Spinal cord (tissue), 10 donors: ENCODE data around the gene TCF21. TPM values are rescaled to one million over a fixed set of nuclear protein-coding genes. Genes with fewer than 3 reads are reported as not detected.

Experiments
- DNase-seq, 6 donors: peaks; one replicate each; pipeline versions ENCODE4 v3.0.0 to v3.0.0-alpha.2; 2013 to 2015; ENCODE audit warnings: low spot score in 6 of 6, low read depth in 4 of 6
- H3K27ac ChIP-seq: one replicate; pipeline ENCODE4 v1.5.1; 2013; ENCODE audit warnings: low read depth, low read length, control low read depth
- H3K27me3 ChIP-seq: one replicate; pipeline ENCODE4 v1.6.1; 2013; ENCODE audit warnings: low read length; ENCODE audit not compliant: control insufficient read depth, insufficient read depth
- H3K36me3 ChIP-seq: one replicate; pipeline ENCODE4 v1.6.1; 2013; ENCODE audit warnings: low read length; ENCODE audit not compliant: control insufficient read depth, insufficient read depth
- H3K4me1 ChIP-seq: one replicate; pipeline ENCODE4 v1.6.1; 2013; ENCODE audit warnings: low read length; ENCODE audit not compliant: control insufficient read depth, insufficient read depth
- H3K4me3 ChIP-seq: one replicate; pipeline ENCODE4 v1.5.1; 2013; ENCODE audit warnings: low read depth, low read length, control low read depth
- H3K9me3 ChIP-seq: one replicate; pipeline ENCODE4 v1.6.1; 2013; ENCODE audit warnings: low read length; ENCODE audit not compliant: control insufficient read depth, insufficient read depth
- WGBS: methylation state at CpG from one replicate; pipeline ENCODE4 v1.1.5; 2013; ENCODE audit warnings: missing lambda C conversion rate; ENCODE audit not compliant: insufficient coverage; 5-methylcytosine and 5-hydroxymethylcytosine counted together
- polyA plus RNA-seq, 2 donors: library from polyadenylated mRNA; unstranded; fragments of 120-200 nt; gene quantifications; one replicate each; pipeline ENCODE4 v1.2.1, GENCODE V29; 2013; ENCODE audit not compliant: insufficient read length in 2 of 2
- total RNA-seq, 2 donors: library from RNA; depleted of rRNA in 1 of 2; stranded (reverse); fragments of 120-200 nt in 1 of 2; fragments of >200 nt in 1 of 2; gene quantifications; one replicate each; pipeline versions ENCODE4 v1.2.3 to v1.2.4, GENCODE V29; 2013 to 2014
- donor health status: healthy.

TCF21 gene
- total and polyA plus RNA-seq, 4 donors = 0.63 to 5.3 (median 0.95) TPM; not detected in 1

DNA sequence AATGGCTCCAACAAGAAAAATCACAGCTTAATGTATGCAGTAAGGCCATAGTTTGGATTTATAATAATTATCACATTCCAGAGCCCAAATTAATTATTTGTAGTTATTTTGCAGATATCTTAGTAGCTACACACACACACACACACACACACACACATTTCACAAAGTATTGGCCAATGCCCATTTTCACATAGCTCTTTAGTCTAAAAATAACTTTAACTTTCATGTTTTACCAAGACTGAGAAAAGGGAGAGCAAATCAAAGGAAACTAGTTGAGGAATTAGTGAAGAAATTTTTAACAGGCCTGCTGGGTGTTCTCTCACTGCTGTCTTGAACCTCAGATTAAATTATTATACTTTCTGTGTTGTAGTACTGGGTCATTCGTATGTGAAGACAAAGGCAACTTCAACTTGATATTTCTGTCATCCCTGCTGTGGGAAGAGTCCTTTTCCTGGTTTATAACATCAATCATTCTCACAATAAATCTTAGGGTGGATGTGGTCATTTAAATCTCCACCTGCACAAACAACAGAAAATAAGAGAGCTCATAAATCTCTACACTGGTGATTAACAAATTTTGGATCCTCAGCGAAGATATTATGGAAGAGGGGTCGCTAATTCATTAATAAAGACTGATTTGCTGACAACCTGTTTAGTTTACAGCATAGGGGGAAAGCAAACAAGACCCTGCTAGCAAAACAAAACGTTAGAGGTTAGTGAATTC is 1.6 kb upstream of the TCF21 start:
- DNase-seq = no peak
- peaks cover 72% of the 10 kb centered on the region for H3K27me3 ChIP-seq
- no peaks in the 10 kb centered on the region for H3K36me3 ChIP-seq
- WGBS = 60% methylated on average over 2 of the region's 4 CpGs
- peaks cover 20% of the 10 kb centered on the region for H3K4me1 ChIP-seq
- no peak overlapping the region for H3K27ac ChIP-seq
- H3K4me3 ChIP-seq = no peak overlapping the region
- H3K9me3 ChIP-seq = no peaks in the 10 kb centered on the region

DNA sequence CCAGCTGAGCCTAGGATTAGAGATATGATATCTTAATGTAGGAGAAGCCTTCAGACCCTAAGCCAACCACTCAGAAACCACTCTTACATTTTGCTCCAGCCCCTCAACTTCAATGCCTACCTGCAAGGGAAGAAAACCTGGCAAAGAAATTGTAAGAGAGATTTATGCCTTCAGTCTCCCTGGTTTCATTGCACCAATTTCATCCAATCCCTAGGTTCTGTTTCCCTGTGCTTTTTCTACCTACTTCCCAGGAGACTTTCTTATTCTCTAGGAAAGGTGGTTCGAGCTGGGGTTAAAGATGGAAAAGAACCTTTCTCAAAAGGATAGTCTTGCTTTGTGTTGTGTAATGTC is 1.1 kb upstream of the TCF21 start:
- H3K27me3 ChIP-seq = peaks cover 77% of the 10 kb centered on the region
- no peaks in the 10 kb centered on the region for H3K9me3 ChIP-seq
- DNase-seq = no peak
- no peaks in the 10 kb centered on the region for H3K36me3 ChIP-seq
- WGBS = no CpG with 5 or more reads among the region's 1 CpG
- no peak overlapping the region for H3K27ac ChIP-seq
- H3K4me1 ChIP-seq = peaks cover 24% of the 10 kb centered on the region
- no peak overlapping the region for H3K4me3 ChIP-seq

DNA sequence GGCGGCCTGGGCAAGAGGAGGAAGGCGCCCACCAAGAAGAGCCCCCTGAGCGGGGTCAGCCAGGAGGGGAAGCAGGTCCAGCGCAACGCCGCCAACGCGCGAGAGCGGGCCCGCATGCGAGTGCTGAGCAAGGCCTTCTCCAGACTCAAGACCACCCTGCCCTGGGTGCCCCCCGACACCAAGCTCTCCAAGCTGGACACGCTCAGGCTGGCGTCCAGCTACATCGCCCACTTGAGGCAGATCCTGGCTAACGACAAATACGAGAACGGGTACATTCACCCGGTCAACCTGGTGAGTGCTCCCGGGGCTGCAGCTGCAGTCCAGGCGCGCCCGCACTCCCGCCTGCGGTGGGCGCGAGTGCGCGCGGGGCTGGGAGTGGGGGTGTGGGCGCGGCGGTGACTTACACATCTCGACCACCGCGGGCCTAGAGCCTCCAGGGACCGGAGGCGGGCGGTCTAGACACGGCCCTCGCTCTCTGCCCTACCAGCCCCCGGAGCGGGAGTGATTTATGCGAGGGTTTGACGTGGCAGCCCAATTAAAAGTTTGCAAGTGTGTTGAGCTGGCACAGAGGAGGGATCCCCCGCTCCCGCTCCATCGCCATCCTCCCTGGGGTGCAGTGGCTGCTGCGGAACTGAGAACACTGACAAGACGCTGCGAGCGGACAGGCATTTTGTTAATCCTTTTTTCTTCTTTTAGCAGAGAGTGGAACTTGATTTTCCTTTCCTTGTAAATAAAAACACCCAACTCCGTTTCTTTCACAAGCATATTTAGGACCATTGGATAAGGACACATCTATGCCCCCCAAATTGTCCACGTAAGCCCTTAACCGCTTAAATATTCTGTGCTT is 867 bp downstream of the TCF21 start:
- WGBS = 1% methylated on average over 49 of the region's 56 CpGs
- no peak overlapping the region for H3K4me3 ChIP-seq

DNA sequence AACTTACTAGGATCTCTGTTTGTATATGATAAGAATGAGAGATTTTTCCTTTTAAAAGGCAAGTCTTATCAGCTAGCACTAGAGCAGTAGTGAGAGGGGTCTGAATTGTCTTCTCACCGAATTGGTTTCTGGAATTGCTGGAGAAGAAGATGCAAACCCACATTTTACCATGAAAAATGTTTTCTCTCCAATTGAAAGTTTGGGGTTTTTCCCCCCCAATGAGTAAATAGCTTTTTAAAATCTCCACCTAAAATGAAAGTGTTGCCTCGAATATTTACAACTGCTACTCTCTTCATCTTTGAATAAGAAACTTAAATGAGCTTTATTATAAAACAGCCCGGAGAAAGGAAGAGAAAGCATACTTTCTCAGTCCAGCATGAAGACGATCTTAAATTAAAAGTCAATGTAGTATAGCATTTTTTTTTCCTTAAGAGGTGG is 1.8 kb downstream of the TCF21 start:
- no peaks in the 10 kb centered on the region for H3K36me3 ChIP-seq
- H3K27ac ChIP-seq = no peak overlapping the region
- DNase-seq = peak in 2 of 6 donors; percentile 58 to 61
- 0% methylated on average over 1 of the region's 4 CpGs for WGBS
- no peak overlapping the region for H3K4me3 ChIP-seq
- peaks cover 95% of the 10 kb centered on the region for H3K27me3 ChIP-seq
- no peaks in the 10 kb centered on the region for H3K9me3 ChIP-seq
- peaks cover 29% of the 10 kb centered on the region for H3K4me1 ChIP-seq

More for the DNA sequence above, 867 bp downstream of the TCF21 start:
- Histone ChIP-seq H3K36me3 (no peaks in the 10 kb centered on the region), H3K27me3 (peaks cover 93% of the 10 kb centered on the region), H3K4me1 (peaks cover 26% of the 10 kb centered on the region), H3K27ac (no peak overlapping the region), H3K9me3 (no peaks in the 10 kb centered on the region)
- peak in 2 of 6 donors; percentile 29 to 36 for DNase-seq

DNA sequence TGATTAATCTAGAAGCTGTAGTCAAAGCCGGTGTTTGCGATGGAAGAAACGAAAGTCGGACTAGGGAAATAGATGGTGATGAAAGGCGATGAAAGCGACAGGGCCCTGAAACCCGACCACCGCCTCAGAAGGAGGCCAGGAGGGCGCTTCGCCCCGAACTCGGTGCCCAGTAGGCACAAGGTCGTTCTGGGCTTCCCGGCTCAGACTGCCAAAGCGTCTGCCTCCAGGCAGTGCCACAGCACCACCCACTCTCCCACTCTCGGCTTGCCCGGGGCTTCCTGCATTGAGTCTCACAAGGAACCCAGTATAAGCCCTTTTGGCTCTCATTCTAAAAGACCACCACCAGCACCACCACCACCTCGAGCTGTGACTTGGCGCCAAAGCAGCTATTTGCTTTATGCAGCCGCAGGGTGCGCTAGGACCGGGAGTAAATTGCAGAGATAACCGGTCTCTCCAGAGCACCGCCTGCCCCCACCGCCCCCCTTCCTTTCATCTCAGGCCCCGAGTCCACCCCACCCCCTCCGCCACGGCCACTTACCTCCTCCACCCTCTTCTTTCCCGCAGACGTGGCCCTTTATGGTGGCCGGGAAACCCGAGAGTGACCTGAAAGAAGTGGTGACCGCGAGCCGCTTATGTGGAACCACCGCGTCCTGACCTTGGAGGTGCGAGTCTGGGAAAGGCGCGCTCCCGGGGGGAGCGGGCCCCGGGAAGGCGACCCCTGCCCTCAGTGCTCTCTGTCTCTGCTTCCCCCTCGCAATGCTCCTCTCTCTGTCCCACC is 2.4 kb downstream of the TCF21 start:
- H3K27ac ChIP-seq = no peak overlapping the region
- peak in 1 of 6 donors; percentile 67 for DNase-seq
- H3K4me3 ChIP-seq = no peak overlapping the region
- no peaks in the 10 kb centered on the region for H3K36me3 ChIP-seq
- H3K4me1 ChIP-seq = peaks cover 34% of the 10 kb centered on the region
- under 1% methylated on average over 35 of the region's 45 CpGs for WGBS
- peaks cover 95% of the 10 kb centered on the region for H3K27me3 ChIP-seq
- no peaks in the 10 kb centered on the region for H3K9me3 ChIP-seq

DNA sequence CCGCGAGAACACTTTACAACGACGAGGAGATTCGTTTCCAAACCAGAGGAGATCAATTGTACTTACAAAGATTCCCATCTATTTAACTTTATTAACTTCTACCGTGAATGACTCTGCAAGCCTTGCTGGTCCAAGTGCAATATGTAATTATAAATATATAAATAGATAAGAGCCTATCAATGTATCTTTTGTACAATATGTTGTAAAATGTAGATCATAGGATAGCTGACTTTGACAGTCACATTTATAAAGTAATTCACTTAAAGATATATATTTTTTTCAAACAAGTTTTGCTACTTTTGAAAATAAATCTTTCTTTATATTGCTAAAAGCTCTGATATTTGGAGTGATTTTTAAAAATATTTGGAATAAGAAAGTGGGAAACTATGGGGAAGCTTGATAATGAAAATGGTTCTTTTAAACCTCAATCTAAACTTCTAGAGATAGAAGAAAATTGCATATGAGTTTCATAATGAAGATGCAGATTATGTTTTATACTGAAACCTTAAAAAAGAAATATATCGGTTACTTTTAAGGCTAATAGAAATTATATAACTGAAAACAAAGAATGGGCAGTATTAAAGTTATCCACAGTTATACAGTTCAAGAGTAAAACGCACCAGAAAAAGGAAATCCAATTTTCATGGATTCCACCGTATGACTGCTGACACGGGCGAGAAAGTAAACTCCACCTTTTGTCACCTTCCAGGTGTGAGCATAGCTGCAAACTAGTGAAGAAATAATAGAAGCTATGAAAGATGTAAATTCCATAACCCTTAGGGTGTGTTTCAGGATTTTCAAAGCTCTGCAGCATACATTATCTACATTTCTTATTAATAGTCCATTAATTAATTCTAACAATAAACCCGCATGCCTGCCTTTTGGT is 3.3 kb downstream of the TCF21 start:
- 3% methylated on average over 6 of the region's 12 CpGs for WGBS
- no peaks in the 10 kb centered on the region for H3K9me3 ChIP-seq
- H3K4me3 ChIP-seq = no peak overlapping the region
- H3K27me3 ChIP-seq = peaks cover 98% of the 10 kb centered on the region
- no peaks in the 10 kb centered on the region for H3K36me3 ChIP-seq
- DNase-seq = peak in 2 of 6 donors; percentile 40 to 50
- H3K4me1 ChIP-seq = peaks cover 34% of the 10 kb centered on the region
- H3K27ac ChIP-seq = no peak overlapping the region

DNA sequence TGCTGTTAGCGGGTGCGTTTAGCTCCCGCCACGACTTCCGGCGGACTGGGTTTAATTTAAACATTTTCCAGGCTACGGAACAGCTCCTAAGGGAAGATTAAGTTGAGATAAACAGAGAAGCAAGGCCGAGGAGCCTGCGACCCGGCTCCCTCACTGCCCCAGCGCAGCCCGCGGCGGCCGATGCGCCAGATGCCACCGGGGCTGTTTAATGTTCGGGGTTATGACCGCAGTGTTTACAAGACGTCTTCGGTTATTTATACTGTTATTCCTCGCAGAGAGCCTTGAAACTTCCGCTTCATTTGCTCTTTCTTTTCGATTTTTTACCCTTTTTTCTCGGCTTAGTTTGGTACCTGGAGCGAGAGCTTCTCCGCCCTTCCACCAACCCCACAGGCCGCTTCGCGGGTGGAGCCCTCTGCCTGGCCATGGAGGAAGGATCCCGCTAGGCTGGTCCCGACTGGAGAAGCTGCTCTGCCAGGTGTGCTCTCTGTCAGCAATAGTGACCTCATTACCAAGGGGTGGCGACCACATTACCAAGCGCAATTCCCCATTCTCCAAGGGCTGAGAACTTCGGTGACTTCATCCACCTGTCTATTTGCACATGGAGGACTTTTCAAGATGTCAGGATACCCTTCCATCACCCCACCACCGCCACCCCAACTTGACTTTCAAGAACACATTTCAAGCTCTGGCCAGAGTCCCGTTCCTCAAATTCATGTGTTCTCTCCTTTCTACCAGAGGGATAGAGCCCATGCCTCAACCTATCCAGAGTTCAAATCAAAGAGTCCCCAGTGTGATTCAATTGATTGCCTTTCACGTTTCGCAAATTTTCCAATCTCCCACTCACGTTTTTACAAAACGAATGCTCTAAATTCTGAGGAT is 4.1 kb downstream of the TCF21 start:
- DNase-seq = peak in 2 of 6 donors; percentile 18 to 28
- Histone ChIP-seq H3K4me1 (peaks cover 34% of the 10 kb centered on the region), H3K27me3 (peaks cover 96% of the 10 kb centered on the region), H3K36me3 (no peaks in the 10 kb centered on the region), H3K27ac (no peak overlapping the region), H3K4me3 (no peak overlapping the region), H3K9me3 (no peaks in the 10 kb centered on the region)
- WGBS = 7% methylated on average over 41 of the region's 41 CpGs

DNA sequence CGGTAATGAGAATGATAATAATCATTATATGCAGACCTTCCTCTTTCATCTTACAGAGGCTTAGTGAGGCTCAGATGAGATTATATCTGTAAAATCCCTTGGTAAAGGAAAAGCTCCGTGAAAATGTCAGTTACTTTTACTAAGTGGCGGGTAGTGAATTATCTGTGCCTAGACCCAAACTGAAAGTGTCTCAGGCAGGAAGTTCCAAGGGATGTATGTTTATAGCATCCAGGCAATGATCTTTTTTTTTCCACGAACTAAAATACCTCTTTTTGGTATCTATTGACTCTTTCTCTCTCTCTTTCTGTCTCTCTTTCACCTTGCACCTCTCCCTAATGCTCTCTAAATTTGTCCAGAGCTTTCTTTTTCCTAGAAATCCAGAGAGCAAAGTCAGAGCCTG is 5.0 kb downstream of the TCF21 start:
- Histone ChIP-seq H3K27me3 (peaks cover 95% of the 10 kb centered on the region), H3K4me1 (peaks cover 34% of the 10 kb centered on the region), H3K36me3 (no peaks in the 10 kb centered on the region), H3K27ac (no peak overlapping the region), H3K4me3 (no peak overlapping the region), H3K9me3 (no peaks in the 10 kb centered on the region)
- no peak for DNase-seq
- WGBS = 13% methylated on average over 2 of the region's 4 CpGs
